Endothelial cell of umbilical vein (primary cell): ENCODE measurements around the gene BARX1. TPM values are rescaled to one million over a fixed set of nuclear protein-coding genes. Genes with fewer than 3 reads are reported as not detected.

Experiments used
- BruUV-seq: library from RNA; stranded (reverse); fragments of 400-500 nt; replicated peaks from 2 replicates; lab custom pipeline; 2021; lab: Mats Ljungman, UMichigan
- CTCF ChIA-PET: fragments of 300-600, 350-600 bp; sonication (Branson Sonifier 250); formaldehyde crosslinking; loops from one replicate; lab custom pipeline; 2021; ENCODE audit warnings: antibody characterized with exemption, inconsistent platforms; lab: Charles Lee
- POLR2A ChIA-PET: fragments of 300-600, 350-600 bp; sonication (Branson Sonifier 250); formaldehyde crosslinking; loops from one replicate; lab custom pipeline; 2021; ENCODE audit warnings: antibody characterized with exemption, inconsistent platforms; lab: Charles Lee
- DNase-seq: peaks from one replicate; pipeline ENCODE4 v3.0.0-alpha.2; 2011; ENCODE audit warnings: low read depth, low spot score
- FAIRE-seq: peaks from 2 replicates; lab custom pipeline; 2011; peaks lifted over from hg19 to GRCh38; lab: Jason Lieb, UNC
- H2AFZ ChIP-seq: 2 replicates; pipeline ENCODE4 v1.6.0; 2012; ENCODE audit warnings: low read depth, low read length, control low read depth, inconsistent platforms
- H3K27ac ChIP-seq: 2 replicates; pipeline ENCODE4 v1.5.1; 2011; ENCODE audit warnings: low read depth, mild to moderate bottlenecking, control low read depth, low read length, moderate library complexity; ENCODE audit not compliant: insufficient read depth
- H3K27me3 ChIP-seq, 2 experiments: 2 replicates each; pipeline versions ENCODE4 v1.6.0 to v1.6.1; 2011; ENCODE audit warnings: low read length in 2 of 2, mixed read lengths in 1 of 2; ENCODE audit not compliant: control insufficient read depth in 2 of 2, insufficient read depth in 2 of 2
- H3K36me3 ChIP-seq, 2 experiments: 2 replicates in 1 of 2; 3 replicates in 1 of 2; pipeline ENCODE4 v1.5.1; 2011; ENCODE audit warnings: low read length in 2 of 2, mild to moderate bottlenecking in 1 of 2, moderate library complexity in 1 of 2; ENCODE audit not compliant: control insufficient read depth in 2 of 2, insufficient read depth in 2 of 2; ENCODE audit errors: extremely low read depth in 1 of 2
- H3K4me1 ChIP-seq: 3 replicates; pipeline ENCODE4 v1.5.1; 2011; ENCODE audit warnings: mild to moderate bottlenecking, low read length; ENCODE audit not compliant: control insufficient read depth, insufficient read depth; ENCODE audit errors: extremely low read depth
- H3K4me2 ChIP-seq: 2 replicates; pipeline ENCODE4 v1.6.1; 2011; ENCODE audit warnings: low read length, control low read depth, mixed read lengths; ENCODE audit not compliant: insufficient read depth
- H3K4me3 ChIP-seq, 3 experiments: fragments of 200-600 bp in 1 of 3; sonication (generic), shearing (Covaris generic) in 1 of 3; replicated peaks in 1 of 3; 2 replicates each; pipeline ENCODE4 v1.5.1; 2011 to 2016; ENCODE audit warnings: control low read depth in 3 of 3, low read length in 3 of 3, mild to moderate bottlenecking in 2 of 3, inconsistent platforms in 1 of 3, low read depth in 1 of 3, moderate library complexity in 1 of 3; ENCODE audit not compliant: insufficient read depth in 1 of 3
- H3K79me2 ChIP-seq: 2 replicates; pipeline ENCODE4 v1.6.0; 2012; ENCODE audit warnings: low read length, inconsistent platforms; ENCODE audit not compliant: control insufficient read depth, insufficient read depth
- H3K9ac ChIP-seq: replicated peaks from 2 replicates; pipeline ENCODE3; 2011; ENCODE audit warnings: low read length, control low read depth; ENCODE audit not compliant: insufficient read depth; ENCODE audit errors: extremely low read depth
- H3K9me1 ChIP-seq: replicated peaks from 3 replicates; pipeline ENCODE4 v1.6.0; 2011; ENCODE audit warnings: mild to moderate bottlenecking, low read length; ENCODE audit not compliant: control insufficient read depth, insufficient read depth; ENCODE audit errors: extremely low read depth
- H3K9me3 ChIP-seq: replicated peaks from 2 replicates; pipeline ENCODE4 v1.5.1; 2012; ENCODE audit warnings: low read length, inconsistent platforms; ENCODE audit not compliant: control insufficient read depth, insufficient read depth
- H4K20me1 ChIP-seq: replicated peaks from 2 replicates; pipeline ENCODE3; 2011; ENCODE audit warnings: mild to moderate bottlenecking, low read length; ENCODE audit not compliant: control insufficient read depth, insufficient read depth; ENCODE audit errors: extremely low read depth
- EZH2 ChIP-seq: IDR thresholded peaks from 2 replicates; pipeline ENCODE4 v1.6.1; 2012; ENCODE audit warnings: borderline replicate concordance, low read depth, mild to moderate bottlenecking, moderate library complexity, low read length, inconsistent platforms; ENCODE audit not compliant: severe bottlenecking
- FOS ChIP-seq: IDR thresholded peaks from 2 replicates; pipeline ENCODE4 v1.6.1; 2011; ENCODE audit warnings: mild to moderate bottlenecking, low read length, moderate library complexity, borderline replicate concordance; ENCODE audit not compliant: insufficient read depth
- GATA2 ChIP-seq: IDR thresholded peaks from 2 replicates; pipeline ENCODE4 v1.7.0; 2011; ENCODE audit warnings: low read depth, mild to moderate bottlenecking, moderate library complexity, mixed read lengths, low read length; ENCODE audit not compliant: insufficient read length, insufficient read depth
- JUN ChIP-seq: IDR thresholded peaks from 2 replicates; pipeline ENCODE4 v1.6.1; 2011; ENCODE audit warnings: borderline replicate concordance, low read depth; ENCODE audit not compliant: insufficient read length, insufficient read depth
- MYC ChIP-seq: IDR thresholded peaks from one replicate; pipeline ENCODE4 v1.6.1; 2011; ENCODE audit warnings: mild to moderate bottlenecking, low read depth, low read length
- POLR2A ChIP-seq: IDR thresholded peaks from 2 replicates; pipeline ENCODE4 v1.6.1; 2012; ENCODE audit warnings: low read depth, mild to moderate bottlenecking, control low read depth, low read length
- POLR2AphosphoS5 ChIP-seq: IDR thresholded peaks from 2 replicates; pipeline ENCODE4 v1.6.1; 2012; ENCODE audit warnings: low read depth, mild to moderate bottlenecking, control low read depth, low read length, moderate library complexity; ENCODE audit not compliant: insufficient read depth
- dilution Hi-C: fragments of 300-500 bp; cut with MboI; formaldehyde crosslinking; loops from one replicate; pipeline ENCODE4 v1.15.0; 2019; ENCODE audit warnings: low sequenced_read_pairs; ENCODE audit not compliant: extremely low pct_ligation_motif_present
- intact Hi-C: fragments of 100-400 bp; cut with micrococcal nuclease; formaldehyde crosslinking; loops from one replicate; pipeline ENCODE4 v1.10.0; 2022
- polyA plus RNA-seq, 4 experiments: library from polyadenylated mRNA; depleted of rRNA in 3 of 4; stranded (reverse) in 3 of 4; unstranded in 1 of 4; fragments of >200 nt; gene quantifications; 2 replicates each; pipeline versions ENCODE4 v1.2.1 to v1.2.3, GENCODE V29; 2011 to 2012; ENCODE audit warnings: missing spikeins in 1 of 4
- total RNA-seq: library from RNA; stranded (reverse); gene quantifications from 2 replicates; pipeline ENCODE4 v1.2.3, GENCODE V29; 2021
- TF ChIP-seq, protein P1 (sequence below): IDR thresholded peaks from 2 replicates; pipeline ENCODE4 v1.6.1; 2011; ENCODE audit not compliant: insufficient read depth, insufficient read length
- TF ChIP-seq, protein P2 (sequence below), 2 donors: IDR thresholded peaks; 1 replicate in 1 of 2; 2 replicates in 1 of 2; pipeline ENCODE4 v1.5.1; 2011; ENCODE audit warnings: low read length in 2 of 2, mild to moderate bottlenecking in 2 of 2, moderate library complexity in 2 of 2, control low read depth in 1 of 2, inconsistent platforms in 1 of 2, low read depth in 1 of 2; ENCODE audit not compliant: insufficient read depth in 1 of 2; ENCODE audit errors: extremely low read depth in 1 of 2

Gene BARX1
- total and polyA plus RNA-seq, 2 donors (not counting 3 experiments of a cell fraction or from before 2014, with no cell fraction given) = not detected

DNA sequence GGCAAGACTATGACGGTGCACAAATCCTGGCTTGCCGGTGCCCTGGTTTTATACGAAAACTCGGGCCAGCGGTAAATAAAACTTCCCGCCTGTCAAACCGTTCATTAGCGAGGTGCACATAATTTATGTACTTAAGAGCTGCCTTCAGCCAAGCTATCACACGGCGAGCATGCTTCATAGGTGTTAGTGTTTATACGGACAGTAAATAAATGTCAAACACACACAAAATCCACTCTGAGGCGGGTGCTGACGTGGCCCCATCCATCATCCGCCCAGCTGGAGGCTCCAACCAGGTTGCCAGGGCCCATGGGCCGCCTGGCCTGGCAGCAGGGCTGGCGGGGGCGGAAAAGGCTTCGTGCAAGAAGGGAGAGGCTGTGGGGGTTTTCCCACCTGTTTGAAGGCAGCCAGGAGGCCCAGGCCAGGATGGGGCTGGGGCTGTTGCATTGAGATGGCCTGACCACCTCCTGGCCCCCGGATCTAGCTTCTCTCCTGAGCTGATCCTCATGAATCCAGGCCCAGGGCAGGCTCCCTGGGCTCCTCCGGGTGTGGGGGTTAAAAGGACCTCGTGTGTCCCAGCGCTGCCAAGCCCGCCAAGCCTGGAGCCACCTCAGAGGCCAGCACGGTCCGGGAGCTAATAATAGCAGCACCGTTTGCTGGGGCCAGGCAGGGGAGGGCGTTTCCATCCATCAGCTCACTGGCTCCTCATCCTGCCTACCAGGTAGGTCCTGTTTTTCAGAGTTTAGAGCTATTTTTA is 43.2 kb downstream of the BARX1 start:
- BruUV-seq = no TSS peak
- Histone ChIP-seq H3K4me3 (no peak overlapping the region), H4K20me1 (no peaks in the 10 kb centered on the region), H3K4me2 (no peak overlapping the region), H3K9ac (no peak overlapping the region), H3K9me1 (no peaks in the 10 kb centered on the region), H3K27me3 (no peaks in the 10 kb centered on the region), H3K27ac (no peak overlapping the region), H2AFZ (no peak overlapping the region), H3K79me2 (no peaks in the 10 kb centered on the region), H3K4me1 (no peaks in the 10 kb centered on the region), H3K36me3 (no peaks in the 10 kb centered on the region), H3K9me3 (no peaks in the 10 kb centered on the region)
- no peak for FAIRE-seq
- no peak for DNase-seq
- ChIA-PET CTCF (no interaction called here), POLR2A (no interaction called here)
- dilution Hi-C loops (no loop called here), intact Hi-C loops (no loop called here)
- TF ChIP-seq GATA2 = no peak
- TF ChIP-seq POLR2A = no peak
- TF ChIP-seq MYC = no peak
- TF ChIP-seq, protein P1, sequence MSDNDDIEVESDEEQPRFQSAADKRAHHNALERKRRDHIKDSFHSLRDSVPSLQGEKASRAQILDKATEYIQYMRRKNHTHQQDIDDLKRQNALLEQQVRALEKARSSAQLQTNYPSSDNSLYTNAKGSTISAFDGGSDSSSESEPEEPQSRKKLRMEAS = no peak
- no peak for TF ChIP-seq POLR2AphosphoS5
- no peak for TF ChIP-seq EZH2
- TF ChIP-seq JUN = no peak
- no peak for TF ChIP-seq FOS
- TF ChIP-seq, protein P2, sequence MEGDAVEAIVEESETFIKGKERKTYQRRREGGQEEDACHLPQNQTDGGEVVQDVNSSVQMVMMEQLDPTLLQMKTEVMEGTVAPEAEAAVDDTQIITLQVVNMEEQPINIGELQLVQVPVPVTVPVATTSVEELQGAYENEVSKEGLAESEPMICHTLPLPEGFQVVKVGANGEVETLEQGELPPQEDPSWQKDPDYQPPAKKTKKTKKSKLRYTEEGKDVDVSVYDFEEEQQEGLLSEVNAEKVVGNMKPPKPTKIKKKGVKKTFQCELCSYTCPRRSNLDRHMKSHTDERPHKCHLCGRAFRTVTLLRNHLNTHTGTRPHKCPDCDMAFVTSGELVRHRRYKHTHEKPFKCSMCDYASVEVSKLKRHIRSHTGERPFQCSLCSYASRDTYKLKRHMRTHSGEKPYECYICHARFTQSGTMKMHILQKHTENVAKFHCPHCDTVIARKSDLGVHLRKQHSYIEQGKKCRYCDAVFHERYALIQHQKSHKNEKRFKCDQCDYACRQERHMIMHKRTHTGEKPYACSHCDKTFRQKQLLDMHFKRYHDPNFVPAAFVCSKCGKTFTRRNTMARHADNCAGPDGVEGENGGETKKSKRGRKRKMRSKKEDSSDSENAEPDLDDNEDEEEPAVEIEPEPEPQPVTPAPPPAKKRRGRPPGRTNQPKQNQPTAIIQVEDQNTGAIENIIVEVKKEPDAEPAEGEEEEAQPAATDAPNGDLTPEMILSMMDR (IDR thresholded peaks at IDR 0.05; ENCODE audit: extremely low read depth in 1 of 2, insufficient read depth in 1 of 2, low read depth in 1 of 2, low read length in 2 of 2) = no peak
